Gastroesophageal sphincter (tissue), 4 donors: ENCODE data around the gene HIVEP3. TPM values are rescaled to one million over a fixed set of nuclear protein-coding genes. Genes with fewer than 3 reads are reported as not detected.

ENCODE experiments used
- ATAC-seq: fragments of 150-250 bp; one replicate; pipeline ENCODE4 v1.9.1; 2016; ENCODE audit warnings: mild to moderate bottlenecking, moderate library complexity
- H3K27ac ChIP-seq, 4 donors: fragments of 200-600 bp; sonication (generic) in 3 of 4; 1 replicate in 3 of 4; 2 replicates in 1 of 4; pipeline ENCODE4 v1.5.1; 2016 to 2019
- H3K27me3 ChIP-seq: fragments of 200-600 bp; sonication (generic); one replicate; pipeline ENCODE4 v1.5.1; 2019
- H3K36me3 ChIP-seq, 2 donors: fragments of 200-600 bp; sonication (generic); one replicate each; pipeline ENCODE4 v1.5.1; 2019; ENCODE audit warnings: control low read depth in 1 of 2
- H3K4me1 ChIP-seq, 3 donors: fragments of 200-600 bp; sonication (generic); 1 replicate in 2 of 3; 2 replicates in 1 of 3; pipeline ENCODE4 v1.5.1; 2016 to 2019; ENCODE audit warnings: control low read depth in 2 of 3
- H3K4me3 ChIP-seq, 2 donors: fragments of 200-600 bp; sonication (generic); one replicate each; pipeline ENCODE4 v1.5.1; 2019; ENCODE audit warnings: mild to moderate bottlenecking in 1 of 2, moderate library complexity in 1 of 2
- H3K9me3 ChIP-seq, 3 donors: fragments of 200-600 bp; sonication (generic); one replicate each; pipeline ENCODE4 v1.5.1; 2017 to 2019; ENCODE audit warnings: control low read depth in 2 of 3
- EP300 ChIP-seq: sonication (generic); formaldehyde crosslinking; IDR thresholded peaks from one replicate; pipeline ENCODE4 v1.6.1; 2017; ENCODE audit warnings: antibody characterized with exemption, mild to moderate bottlenecking
- POLR2A ChIP-seq, 2 donors: fragments of 450-650 bp; IDR thresholded peaks; one replicate each; pipeline ENCODE4 v1.6.1; 2017; ENCODE audit warnings: antibody characterized with exemption in 2 of 2, mild to moderate bottlenecking in 2 of 2, moderate library complexity in 1 of 2
- POLR2AphosphoS5 ChIP-seq: sonication (generic); formaldehyde crosslinking; IDR thresholded peaks from one replicate; pipeline ENCODE4 v1.6.1; 2017; ENCODE audit warnings: antibody characterized with exemption
- WGBS, 2 donors: methylation state at CpG; one replicate each; pipeline ENCODE4 v1.1.5; 2018; ENCODE audit warnings: low coverage in 1 of 2; 5-methylcytosine and 5-hydroxymethylcytosine counted together
- total RNA-seq, 4 donors: library from RNA; depleted of rRNA; stranded (reverse); fragments of >200 nt; gene quantifications; one replicate each; pipeline ENCODE4 v1.1.0, GENCODE V29; 2016
- TF ChIP-seq, protein P1 (sequence below), 4 experiments: fragments of 200-600 bp in 2 of 4; fragments of 450-650 bp in 2 of 4; sonication (generic) in 1 of 4; IDR thresholded peaks; one replicate each; pipeline ENCODE4 v1.5.1; 2017 to 2019; ENCODE audit warnings: antibody characterized with exemption in 4 of 4, mild to moderate bottlenecking in 2 of 4, moderate library complexity in 2 of 4

The HIVEP3 gene
- total RNA-seq, 4 donors from 2014 or later, result 1.9 to 3.8 (median 2.8) TPM

DNA sequence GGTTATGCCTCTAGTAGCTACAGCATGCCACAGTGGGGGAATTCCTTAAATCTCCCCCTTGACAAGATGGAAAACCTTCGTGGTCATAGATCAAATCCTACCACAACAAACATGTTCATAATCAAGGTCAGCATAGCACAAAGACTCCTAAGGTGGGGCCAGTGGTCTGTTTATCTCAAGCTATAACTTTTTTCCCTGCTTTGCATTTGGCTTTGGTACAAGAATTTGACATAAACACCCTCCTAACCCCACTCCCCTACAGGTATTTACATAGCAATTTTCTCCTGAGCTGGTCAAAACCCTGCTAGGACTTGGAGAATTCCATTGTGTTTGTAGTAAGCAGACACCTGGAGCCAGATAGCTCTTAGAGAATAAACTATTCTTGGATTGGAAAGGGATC, 58.5 kb downstream of the HIVEP3 start:
- Histone ChIP-seq H3K9me3 (no peaks in the 10 kb centered on the region), H3K4me1 (peaks cover 0 to 22% (median 10%) of the 10 kb centered on the region in 3 donors), H3K36me3 (no peaks in the 10 kb centered on the region), H3K27me3 (no peaks in the 10 kb centered on the region), H3K4me3 (no peak overlapping the region), H3K27ac (no peak overlapping the region)
- no peak for ATAC-seq
- TF ChIP-seq POLR2A (IDR thresholded peaks at IDR 0.05) (no peak), EP300 (no peak), POLR2AphosphoS5 (no peak)
- TF ChIP-seq, protein P1, sequence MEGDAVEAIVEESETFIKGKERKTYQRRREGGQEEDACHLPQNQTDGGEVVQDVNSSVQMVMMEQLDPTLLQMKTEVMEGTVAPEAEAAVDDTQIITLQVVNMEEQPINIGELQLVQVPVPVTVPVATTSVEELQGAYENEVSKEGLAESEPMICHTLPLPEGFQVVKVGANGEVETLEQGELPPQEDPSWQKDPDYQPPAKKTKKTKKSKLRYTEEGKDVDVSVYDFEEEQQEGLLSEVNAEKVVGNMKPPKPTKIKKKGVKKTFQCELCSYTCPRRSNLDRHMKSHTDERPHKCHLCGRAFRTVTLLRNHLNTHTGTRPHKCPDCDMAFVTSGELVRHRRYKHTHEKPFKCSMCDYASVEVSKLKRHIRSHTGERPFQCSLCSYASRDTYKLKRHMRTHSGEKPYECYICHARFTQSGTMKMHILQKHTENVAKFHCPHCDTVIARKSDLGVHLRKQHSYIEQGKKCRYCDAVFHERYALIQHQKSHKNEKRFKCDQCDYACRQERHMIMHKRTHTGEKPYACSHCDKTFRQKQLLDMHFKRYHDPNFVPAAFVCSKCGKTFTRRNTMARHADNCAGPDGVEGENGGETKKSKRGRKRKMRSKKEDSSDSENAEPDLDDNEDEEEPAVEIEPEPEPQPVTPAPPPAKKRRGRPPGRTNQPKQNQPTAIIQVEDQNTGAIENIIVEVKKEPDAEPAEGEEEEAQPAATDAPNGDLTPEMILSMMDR (IDR thresholded peaks at IDR 0.05), result no peak
- WGBS, 2 donors, result 88% methylated on average over 1 of the region's 1 CpG; no CpG with 5 or more reads in 1 of the 2 donors

DNA sequence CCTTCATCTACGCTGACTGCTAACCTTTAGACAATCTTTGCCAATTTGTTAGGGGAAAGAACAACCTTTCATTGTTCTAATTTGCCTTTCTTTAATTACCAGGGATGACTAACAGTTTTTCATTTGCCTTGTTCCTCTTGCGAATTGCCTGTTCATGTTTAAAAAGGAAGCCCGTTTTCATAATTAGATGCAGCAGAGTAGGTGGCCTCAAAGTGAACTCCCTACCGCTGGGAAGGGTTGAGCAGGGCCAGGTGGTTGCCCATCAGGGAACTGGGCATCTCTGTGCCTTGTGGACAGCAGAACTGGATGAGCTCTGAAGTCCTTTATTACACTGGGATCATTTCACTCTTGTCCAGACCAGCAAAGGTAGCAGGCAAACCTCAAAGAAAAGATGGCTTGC, 59.0 kb downstream of the HIVEP3 start:
- no peak for ATAC-seq
- Histone ChIP-seq H3K4me1 (peaks cover 0 to 22% (median 10%) of the 10 kb centered on the region in 3 donors), H3K9me3 (no peaks in the 10 kb centered on the region), H3K27ac (no peak overlapping the region), H3K27me3 (no peaks in the 10 kb centered on the region), H3K36me3 (no peaks in the 10 kb centered on the region), H3K4me3 (no peak overlapping the region)
- TF ChIP-seq EP300, result no peak
- TF ChIP-seq POLR2AphosphoS5, result no peak
- TF ChIP-seq, protein P1 (IDR thresholded peaks at IDR 0.05), result no peak
- no peak for TF ChIP-seq POLR2A (IDR thresholded peaks at IDR 0.05)
- 84 to 90% methylated on average over 1 to 4 of the region's 4 CpGs for WGBS, 2 donors

DNA sequence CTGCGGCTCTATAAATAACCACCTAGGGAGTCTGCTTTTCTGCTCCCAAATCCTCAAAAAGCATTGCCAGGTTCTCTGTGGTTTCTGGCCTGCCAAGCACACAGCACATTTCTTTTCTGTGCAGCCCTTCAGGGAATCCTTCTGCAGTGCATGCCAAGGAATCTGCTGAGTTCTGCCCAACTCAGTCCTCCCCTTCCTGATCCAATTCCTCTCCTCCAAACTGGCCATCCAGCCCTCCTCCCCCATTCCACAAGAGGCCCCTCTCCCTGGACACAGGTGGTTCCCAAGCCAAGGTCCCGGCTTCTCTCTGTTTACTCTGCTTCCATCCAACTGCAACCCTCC, 61.8 kb downstream of the HIVEP3 start:
- H3K36me3 ChIP-seq, result no peaks in the 10 kb centered on the region
- TF ChIP-seq EP300 (no peak), POLR2AphosphoS5 (no peak), POLR2A (IDR thresholded peaks at IDR 0.05) (no peak)
- TF ChIP-seq, protein P1 (IDR thresholded peaks at IDR 0.05), result no peak
- H3K4me3 ChIP-seq, result no peak overlapping the region
- H3K27ac ChIP-seq, result no peak overlapping the region
- ATAC-seq, result peak; percentile 20
- no peaks in the 10 kb centered on the region for H3K9me3 ChIP-seq
- H3K27me3 ChIP-seq, result no peaks in the 10 kb centered on the region
- H3K4me1 ChIP-seq, result peaks cover 0 to 25% (median 10%) of the 10 kb centered on the region in 3 donors
- WGBS, 2 donors, result 0 to 24% methylated on average over 2 of the region's 2 CpGs

DNA sequence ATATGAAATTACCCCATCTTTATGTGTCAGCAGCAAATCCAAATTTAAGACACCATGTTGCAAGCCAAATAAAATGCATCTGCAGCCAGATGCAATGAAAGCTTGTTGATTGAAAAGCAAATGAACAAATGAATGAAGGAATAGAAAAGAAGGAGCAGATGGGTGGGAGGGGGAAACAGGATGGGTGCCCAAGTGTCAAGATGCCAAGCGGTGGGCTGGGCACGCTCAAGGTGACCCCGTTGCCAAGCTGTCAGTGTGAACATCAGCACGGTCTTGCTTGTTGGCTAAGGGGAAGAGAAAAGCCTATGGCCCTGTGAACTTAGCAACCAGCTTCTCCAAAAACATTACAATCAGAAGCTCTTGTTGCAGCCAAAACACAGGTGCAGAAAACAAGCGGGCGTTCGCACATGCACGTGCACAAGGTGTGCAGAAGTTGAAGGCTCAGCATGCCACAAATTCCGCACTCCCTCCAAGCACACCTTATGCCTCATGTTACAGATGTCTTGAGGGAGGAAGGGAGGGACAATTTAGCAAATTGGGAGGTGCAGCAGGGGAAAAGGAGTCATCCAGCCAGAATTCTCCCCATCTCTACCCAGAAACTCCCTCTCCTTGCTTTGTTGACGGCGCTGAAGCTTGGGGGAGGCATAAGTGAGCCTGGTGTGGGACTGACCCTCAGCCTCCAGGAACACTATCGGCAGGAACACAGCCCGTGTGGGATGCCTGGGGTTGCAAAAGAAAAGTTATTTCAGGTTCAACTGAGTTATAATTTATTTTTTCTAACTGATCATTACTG, 62.4 kb downstream of the HIVEP3 start:
- TF ChIP-seq POLR2AphosphoS5 (no peak), EP300 (no peak), POLR2A (IDR thresholded peaks at IDR 0.05) (no peak)
- TF ChIP-seq, protein P1 (IDR thresholded peaks at IDR 0.05), result no peak
- ATAC-seq, result peak; percentile 31

DNA sequence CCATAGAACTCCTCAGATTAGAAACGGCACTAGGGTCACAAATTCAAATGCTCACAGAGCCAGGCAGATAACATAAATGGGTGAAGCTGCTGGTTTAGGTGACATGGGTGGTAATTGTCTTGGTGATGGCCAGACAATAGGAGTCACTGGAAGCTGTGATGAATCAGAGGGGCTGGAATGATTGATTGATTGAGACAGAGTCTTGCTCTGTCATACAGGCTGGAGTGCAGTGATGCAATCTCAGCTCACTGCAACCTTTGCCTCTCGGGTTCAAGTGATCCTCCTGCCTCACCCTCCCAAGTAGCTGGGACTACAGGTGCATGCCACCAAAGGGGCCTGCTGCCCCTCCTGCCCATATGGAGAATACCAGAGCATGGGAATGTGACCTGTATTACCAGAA, 63.0 kb downstream of the HIVEP3 start:
- H3K27ac ChIP-seq, result no peak overlapping the region
- no peak overlapping the region for H3K4me3 ChIP-seq
- ATAC-seq, result no peak
- no peaks in the 10 kb centered on the region for H3K27me3 ChIP-seq
- H3K36me3 ChIP-seq, result no peaks in the 10 kb centered on the region
- H3K4me1 ChIP-seq, result peaks cover 0 to 25% (median 10%) of the 10 kb centered on the region in 3 donors
- H3K9me3 ChIP-seq, result no peaks in the 10 kb centered on the region
- WGBS, 2 donors, result 80 to 100% methylated on average over 1 to 2 of the region's 2 CpGs
- TF ChIP-seq POLR2AphosphoS5 (no peak), EP300 (no peak), POLR2A (IDR thresholded peaks at IDR 0.05) (no peak)
- TF ChIP-seq, protein P1 (IDR thresholded peaks at IDR 0.05), result no peak

More for the DNA sequence above, 62.4 kb downstream of the HIVEP3 start:
- no peaks in the 10 kb centered on the region for H3K27me3 ChIP-seq
- no peaks in the 10 kb centered on the region for H3K9me3 ChIP-seq
- H3K4me3 ChIP-seq, result no peak overlapping the region
- 52 to 77% methylated on average over 5 to 11 of the region's 13 CpGs for WGBS, 2 donors
- H3K36me3 ChIP-seq, result no peaks in the 10 kb centered on the region
- peaks cover 0 to 25% (median 10%) of the 10 kb centered on the region in 3 donors for H3K4me1 ChIP-seq
- no peak overlapping the region for H3K27ac ChIP-seq
